ENCODE data around the gene MUC22.

- TF ChIP-seq EZH2 (IDR thresholded peaks at IDR 0.05; ENCODE audit: low read length, unreplicated experiment) (no peak), CTCF (conservative IDR thresholded peaks at IDR 0.05; ENCODE audit: low read depth, low read length) (peak; percentile 89)
These were observed 60.5 kb downstream of the MUC22 start for GRCh38 chr6:31070711-31071197.
